ENCODE data around the gene PER3.
"Not testable (repeated sequence)": the region's sequence is repeated elsewhere in the genome, so short reads cannot be mapped to it uniquely, and the experiment has no call there.

The PER3 gene

GRCh38 chr1:7785108-7785507 is 1.0 kb downstream of the PER3 start:
- no peaks in the 10 kb centered on the region for H3K9me3 ChIP-seq (ENCODE audit: insufficient read depth, low read depth, low read length)
- H3K79me2 ChIP-seq (ENCODE audit: insufficient read depth, low read length), result no peaks in the 10 kb centered on the region
- H2AFZ ChIP-seq (ENCODE audit: low read length), result no peak overlapping the region
- TF ChIP-seq CTCF (conservative IDR thresholded peaks at IDR 0.05; ENCODE audit: low read length), result no peak
- TF ChIP-seq EZH2phosphoT487 (IDR thresholded peaks at IDR 0.05; ENCODE audit: borderline replicate concordance), result no peak
- no peak overlapping the region for H3K4me3 ChIP-seq (ENCODE audit: low read length, poor library complexity, severe bottlenecking)
- H3K4me2 ChIP-seq (ENCODE audit: low read depth, low read length, poor library complexity, severe bottlenecking), result no peak overlapping the region
- H4K20me1 ChIP-seq (ENCODE audit: insufficient read depth, low read length, poor library complexity, severe bottlenecking), result no peaks in the 10 kb centered on the region
- H3K4me1 ChIP-seq (ENCODE audit: insufficient read depth, low read length, poor library complexity, severe bottlenecking), result no peaks in the 10 kb centered on the region
- H3K9me2 ChIP-seq (replicated peaks; ENCODE audit: low read depth, low read length), result no peaks in the 10 kb centered on the region
- no peak overlapping the region for H3K9ac ChIP-seq (ENCODE audit: low read depth, low read length, poor library complexity, severe bottlenecking)
- peaks cover 10% of the 10 kb centered on the region; the same call in 1 of the 2 replicates for H3K36me3 ChIP-seq (ENCODE audit: insufficient read depth, low read length)
- no peaks in the 10 kb centered on the region for H3K27me3 ChIP-seq (ENCODE audit: insufficient read depth, low read length, poor library complexity, severe bottlenecking)
- H3F3A ChIP-seq (ENCODE audit: low read depth), result no peaks in the 10 kb centered on the region

DNA sequence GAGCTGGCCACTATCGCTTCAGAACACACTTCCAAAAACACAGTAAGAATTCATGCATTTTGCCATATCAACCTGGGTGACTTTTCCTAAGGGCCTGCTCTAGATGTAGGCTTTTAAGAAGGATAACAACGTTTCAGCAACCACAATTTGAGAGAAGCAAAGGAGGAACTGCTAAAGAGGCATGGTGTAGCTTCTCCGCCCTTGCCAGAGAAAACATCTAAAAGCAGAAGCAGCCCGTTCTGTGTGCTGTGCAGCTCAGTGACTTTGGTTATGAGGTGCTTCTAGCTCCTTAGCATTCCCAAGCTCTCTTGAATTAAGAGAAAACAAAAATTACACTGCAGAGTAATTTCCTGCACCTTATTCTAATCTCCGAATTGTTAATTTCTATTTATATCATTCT is 2.7 kb downstream of the PER3 start:
- Histone ChIP-seq H3K9ac (ENCODE audit: low read depth, low read length, poor library complexity, severe bottlenecking) (no peak overlapping the region), H3K9me2 (replicated peaks; ENCODE audit: low read depth, low read length) (no peaks in the 10 kb centered on the region), H3K27me3 (ENCODE audit: insufficient read depth, low read length, poor library complexity, severe bottlenecking) (no peaks in the 10 kb centered on the region), H3K4me3 (ENCODE audit: low read length, poor library complexity, severe bottlenecking) (no peak overlapping the region), H3K36me3 (ENCODE audit: insufficient read depth, low read length) (no peaks in the 10 kb centered on the region), H2AFZ (ENCODE audit: low read length) (no peak overlapping the region), H3F3A (ENCODE audit: low read depth) (no peaks in the 10 kb centered on the region), H3K9me3 (ENCODE audit: insufficient read depth, low read depth, low read length) (peaks cover 12% of the 10 kb centered on the region; the same call in 1 of the 2 replicates), H4K20me1 (ENCODE audit: insufficient read depth, low read length, poor library complexity, severe bottlenecking) (no peaks in the 10 kb centered on the region), H3K4me2 (ENCODE audit: low read depth, low read length, poor library complexity, severe bottlenecking) (no peak overlapping the region), H3K4me1 (ENCODE audit: insufficient read depth, low read length, poor library complexity, severe bottlenecking) (no peaks in the 10 kb centered on the region), H3K79me2 (ENCODE audit: insufficient read depth, low read length) (no peaks in the 10 kb centered on the region)
- TF ChIP-seq CTCF (conservative IDR thresholded peaks at IDR 0.05; ENCODE audit: low read length) (no peak), EZH2phosphoT487 (IDR thresholded peaks at IDR 0.05; ENCODE audit: borderline replicate concordance) (no peak)

GRCh38 chr1:7789828-7790227 is 5.7 kb downstream of the PER3 start:
- H3K9me3 ChIP-seq (ENCODE audit: insufficient read depth, low read depth, low read length), result peaks cover 12% of the 10 kb centered on the region; the same call in 1 of the 2 replicates
- H3K27me3 ChIP-seq (ENCODE audit: insufficient read depth, low read length, poor library complexity, severe bottlenecking), result no peaks in the 10 kb centered on the region
- no peak overlapping the region for H3K4me2 ChIP-seq (ENCODE audit: low read depth, low read length, poor library complexity, severe bottlenecking)
- H4K20me1 ChIP-seq (ENCODE audit: insufficient read depth, low read length, poor library complexity, severe bottlenecking), result no peaks in the 10 kb centered on the region
- H3K79me2 ChIP-seq (ENCODE audit: insufficient read depth, low read length), result no peaks in the 10 kb centered on the region
- no peaks in the 10 kb centered on the region for H3F3A ChIP-seq (ENCODE audit: low read depth)
- no peaks in the 10 kb centered on the region for H3K36me3 ChIP-seq (ENCODE audit: insufficient read depth, low read length)
- H3K9me2 ChIP-seq (replicated peaks; ENCODE audit: low read depth, low read length), result no peaks in the 10 kb centered on the region
- no peaks in the 10 kb centered on the region for H3K4me1 ChIP-seq (ENCODE audit: insufficient read depth, low read length, poor library complexity, severe bottlenecking)
- TF ChIP-seq CTCF (conservative IDR thresholded peaks at IDR 0.05; ENCODE audit: low read length), result no peak
- TF ChIP-seq EZH2phosphoT487 (IDR thresholded peaks at IDR 0.05; ENCODE audit: borderline replicate concordance), result no peak
- H2AFZ ChIP-seq (ENCODE audit: low read length), result no peak overlapping the region
- no peak overlapping the region for H3K4me3 ChIP-seq (ENCODE audit: low read length, poor library complexity, severe bottlenecking)
- H3K9ac ChIP-seq (ENCODE audit: low read depth, low read length, poor library complexity, severe bottlenecking), result no peak overlapping the region

DNA sequence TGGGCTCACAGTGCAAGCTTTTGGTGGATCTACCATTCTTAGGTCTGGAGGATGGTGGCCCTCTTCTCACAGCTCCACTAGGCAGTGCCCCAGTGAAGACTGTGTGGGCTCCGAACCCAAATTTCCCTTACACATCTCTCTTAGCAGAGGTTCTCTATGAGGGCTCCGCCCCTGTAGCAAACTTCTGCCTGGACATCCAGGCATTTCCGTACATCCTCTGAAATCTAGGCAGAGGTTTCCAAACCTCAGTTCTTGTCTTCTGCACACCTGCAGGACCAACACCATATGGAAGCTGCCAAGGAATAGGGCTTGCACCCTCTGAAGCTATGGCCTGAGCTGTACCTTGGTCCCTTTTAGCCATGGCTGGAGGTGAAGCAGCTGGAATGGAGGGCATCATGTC is 6.9 kb downstream of the PER3 start:
- H3K4me1 ChIP-seq (ENCODE audit: insufficient read depth, low read length, poor library complexity, severe bottlenecking); H3K27me3 ChIP-seq (ENCODE audit: insufficient read depth, low read length, poor library complexity, severe bottlenecking); H3K9me2 ChIP-seq (replicated peaks; ENCODE audit: low read depth, low read length); H3K4me3 ChIP-seq (ENCODE audit: low read length, poor library complexity, severe bottlenecking); H3K36me3 ChIP-seq (ENCODE audit: insufficient read depth, low read length); H4K20me1 ChIP-seq (ENCODE audit: insufficient read depth, low read length, poor library complexity, severe bottlenecking); H2AFZ ChIP-seq (ENCODE audit: low read length); H3F3A ChIP-seq (ENCODE audit: low read depth); H3K9ac ChIP-seq (ENCODE audit: low read depth, low read length, poor library complexity, severe bottlenecking); H3K79me2 ChIP-seq (ENCODE audit: insufficient read depth, low read length); H3K4me2 ChIP-seq (ENCODE audit: low read depth, low read length, poor library complexity, severe bottlenecking): not testable (repeated sequence)
- H3K9me3 ChIP-seq (ENCODE audit: insufficient read depth, low read depth, low read length), result peaks cover 12% of the 10 kb centered on the region; the same call in 1 of the 2 replicates
